SIG-M5 treated with dmso at 0.1 percent for 504 hours (cell line): ENCODE data around the gene NR1D2.
A peak's percentile ranks its signal among the peaks of the same experiment; 100 is the strongest.

Source experiments
- DNase-seq: peaks from one replicate; lab custom pipeline; 2025; ENCODE audit not compliant: unreplicated experiment; lab: John Stamatoyannopoulos, UW

NR1D2 gene

GRCh38 chr3:23961913-23962312 is 16.8 kb downstream of the NR1D2 start:
- DNase-seq = no peak

- DNase-seq = no peak
Measured at GRCh38 chr3:23964537-23965235, 19.6 kb downstream of the NR1D2 start.

- no peak for DNase-seq
Measured at GRCh38 chr3:23966328-23966727, 21.2 kb downstream of the NR1D2 start.

- DNase-seq = no peak
Measured at GRCh38 chr3:23968463-23969184, 23.5 kb downstream of the NR1D2 start.

GRCh38 chr3:23969393-23969792 is 24.3 kb downstream of the NR1D2 start:
- DNase-seq = no peak

- no peak for DNase-seq
Measured at GRCh38 chr3:23971684-23972083, 26.6 kb downstream of the NR1D2 start.

GRCh38 chr3:23976555-23976954 is 31.5 kb downstream of the NR1D2 start:
- no peak for DNase-seq

- DNase-seq = no peak
Measured at GRCh38 chr3:23979569-23979968, 34.5 kb downstream of the NR1D2 start.

- no peak for DNase-seq
Measured at GRCh38 chr3:23981136-23981535, 36.0 kb downstream of the NR1D2 start.

GRCh38 chr3:23981955-23982354 is 36.9 kb downstream of the NR1D2 start:
- DNase-seq = no peak

GRCh38 chr3:23984934-23985333 is 39.8 kb downstream of the NR1D2 start:
- DNase-seq = no peak

- no peak for DNase-seq
Measured at GRCh38 chr3:23985747-23986544, 40.9 kb downstream of the NR1D2 start.

- DNase-seq = peak; percentile 49
Measured at GRCh38 chr3:23987356-23987755, 42.3 kb downstream of the NR1D2 start.

GRCh38 chr3:23991306-23991682 is 46.2 kb downstream of the NR1D2 start:
- no peak for DNase-seq

GRCh38 chr3:23991683-23992628 is 46.9 kb downstream of the NR1D2 start:
- no peak for DNase-seq

- no peak for DNase-seq
Measured at GRCh38 chr3:23993556-23994243, 48.6 kb downstream of the NR1D2 start.

- DNase-seq = no peak
Measured at GRCh38 chr3:23994244-23994569, 49.1 kb downstream of the NR1D2 start.

- no peak for DNase-seq
Measured at GRCh38 chr3:23995219-23995618, 50.1 kb downstream of the NR1D2 start.

- no peak for DNase-seq
Measured at GRCh38 chr3:23996095-23996524, 51.0 kb downstream of the NR1D2 start.

- peak; percentile 61 for DNase-seq
Measured at GRCh38 chr3:23999012-23999641, 54.0 kb downstream of the NR1D2 start.
